Esophagus muscularis mucosa (tissue), 4 donors: Measurements from ENCODE around the gene OGFR. TPM values are rescaled to one million over a fixed set of nuclear protein-coding genes. Genes with fewer than 3 reads are reported as not detected.
"Not testable (repeated sequence)": the region's sequence is repeated elsewhere in the genome, so short reads cannot be mapped to it uniquely, and the experiment has no call there.

Experiments
- DNase-seq: peaks from one replicate; pipeline ENCODE4 v3.0.0-alpha.2; 2017; ENCODE audit errors: extremely low spot score
- H3K27ac ChIP-seq, 4 donors: fragments of 200-600 bp; sonication (generic); replicated peaks in 1 of 4; 1 replicate in 3 of 4; 2 replicates in 1 of 4; pipeline ENCODE4 v1.5.1; 2016 to 2019; ENCODE audit warnings: mild to moderate bottlenecking in 1 of 4
- H3K27me3 ChIP-seq, 4 donors: fragments of 200-600 bp; sonication (generic); one replicate each; pipeline versions ENCODE4 v1.5.1 to v1.6.0; 2016 to 2019
- H3K36me3 ChIP-seq, 4 donors: fragments of 200-600 bp; sonication (generic); one replicate each; pipeline ENCODE4 v1.5.1; 2016 to 2019
- H3K4me1 ChIP-seq, 4 donors: fragments of 200-600 bp; sonication (generic); one replicate each; pipeline ENCODE4 v1.5.1; 2016 to 2019
- H3K4me3 ChIP-seq, 4 donors: fragments of 200-600 bp; sonication (generic); 1 replicate in 2 of 4; 2 replicates in 2 of 4; pipeline ENCODE4 v1.5.1; 2016 to 2019; ENCODE audit warnings: mild to moderate bottlenecking in 4 of 4, moderate library complexity in 1 of 4
- H3K9me3 ChIP-seq, 4 donors: fragments of 200-600 bp; sonication (generic); 1 replicate in 3 of 4; 2 replicates in 1 of 4; pipeline ENCODE4 v1.5.1; 2016 to 2019
- EP300 ChIP-seq: sonication (generic); formaldehyde crosslinking; IDR thresholded peaks from one replicate; pipeline ENCODE4 v1.6.1; 2017; ENCODE audit warnings: antibody characterized with exemption
- POLR2A ChIP-seq: fragments of 450-650 bp; IDR thresholded peaks from one replicate; pipeline ENCODE4 v1.6.1; 2017; ENCODE audit warnings: antibody characterized with exemption, moderate library complexity, mild to moderate bottlenecking, low read depth
- POLR2AphosphoS5 ChIP-seq, 2 donors: sonication (generic); formaldehyde crosslinking; IDR thresholded peaks; one replicate each; pipeline ENCODE4 v1.6.1; 2017; ENCODE audit warnings: antibody characterized with exemption in 2 of 2
- WGBS: methylation state at CpG from one replicate; pipeline ENCODE4 v1.1.5; 2018; 5-methylcytosine and 5-hydroxymethylcytosine counted together
- intact Hi-C: fragments of 100-400 bp; cut with DNase I; formaldehyde crosslinking; loops from one replicate; pipeline ENCODE4 v1.15.1; 2023
- total RNA-seq, 4 donors: library from RNA; depleted of rRNA; stranded (reverse); fragments of >200 nt; gene quantifications; one replicate each; pipeline versions ENCODE4 v1.1.0 to v1.2.1, GENCODE V29; 2016
- TF ChIP-seq, protein P1 (sequence below), 3 experiments: fragments of 200-600 bp in 2 of 3; fragments of 450-650 bp in 1 of 3; sonication (generic) in 2 of 3; IDR thresholded peaks; one replicate each; pipeline ENCODE4 v1.5.1; 2017 to 2019; ENCODE audit warnings: antibody characterized with exemption in 3 of 3, mild to moderate bottlenecking in 2 of 3, moderate library complexity in 1 of 3

OGFR gene
- total RNA-seq, 4 donors from 2014 or later = 46.1 to 84.5 (median 62.7) TPM

DNA sequence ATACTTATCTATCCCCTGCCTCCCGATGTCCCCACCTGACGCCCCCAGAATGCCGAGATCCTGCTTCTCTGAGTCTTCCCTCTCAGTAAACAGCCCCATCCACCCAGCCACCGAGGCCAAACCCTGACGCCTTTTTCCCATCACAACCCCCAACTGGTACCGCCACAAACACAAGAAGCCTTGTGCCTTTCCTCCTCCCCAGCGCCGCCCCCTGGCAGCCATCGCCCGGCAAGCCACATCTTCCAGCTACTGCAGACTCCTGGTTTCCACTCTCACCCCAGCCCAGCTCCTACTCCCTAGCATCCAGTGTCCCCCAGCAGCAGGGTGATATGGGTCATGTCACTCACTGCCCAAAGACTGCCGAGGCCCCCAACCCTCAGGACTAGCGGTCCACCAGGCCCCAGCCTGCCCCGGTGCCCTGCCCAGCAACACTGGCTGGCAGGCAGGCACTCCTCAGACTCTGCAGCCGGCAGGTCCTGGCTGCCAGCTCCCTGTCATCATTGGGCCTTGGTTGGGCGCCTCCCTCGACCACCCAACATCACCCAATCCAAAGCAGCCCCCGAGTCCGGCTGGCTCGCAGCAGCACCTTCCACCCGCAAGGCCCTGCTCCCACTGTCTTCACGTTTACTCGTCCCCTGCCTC lies 45.8 kb downstream of the OGFR start:
- intact Hi-C loops = no loop called here
- H3K27ac ChIP-seq = peak overlapping the region in 1 of 4 donors; percentile 40
- peaks cover 5 to 51% (median 40%) of the 10 kb centered on the region in 4 donors for H3K36me3 ChIP-seq
- no peaks in the 10 kb centered on the region for H3K9me3 ChIP-seq
- no peaks in the 10 kb centered on the region for H3K4me1 ChIP-seq
- DNase-seq = no peak
- H3K4me3 ChIP-seq = no peak overlapping the region
- no peaks in the 10 kb centered on the region for H3K27me3 ChIP-seq
- WGBS = 87% methylated on average over 18 of the region's 22 CpGs
- TF ChIP-seq POLR2AphosphoS5 (IDR thresholded peaks at IDR 0.05) = no peak
- no peak for TF ChIP-seq EP300
- TF ChIP-seq, protein P1, sequence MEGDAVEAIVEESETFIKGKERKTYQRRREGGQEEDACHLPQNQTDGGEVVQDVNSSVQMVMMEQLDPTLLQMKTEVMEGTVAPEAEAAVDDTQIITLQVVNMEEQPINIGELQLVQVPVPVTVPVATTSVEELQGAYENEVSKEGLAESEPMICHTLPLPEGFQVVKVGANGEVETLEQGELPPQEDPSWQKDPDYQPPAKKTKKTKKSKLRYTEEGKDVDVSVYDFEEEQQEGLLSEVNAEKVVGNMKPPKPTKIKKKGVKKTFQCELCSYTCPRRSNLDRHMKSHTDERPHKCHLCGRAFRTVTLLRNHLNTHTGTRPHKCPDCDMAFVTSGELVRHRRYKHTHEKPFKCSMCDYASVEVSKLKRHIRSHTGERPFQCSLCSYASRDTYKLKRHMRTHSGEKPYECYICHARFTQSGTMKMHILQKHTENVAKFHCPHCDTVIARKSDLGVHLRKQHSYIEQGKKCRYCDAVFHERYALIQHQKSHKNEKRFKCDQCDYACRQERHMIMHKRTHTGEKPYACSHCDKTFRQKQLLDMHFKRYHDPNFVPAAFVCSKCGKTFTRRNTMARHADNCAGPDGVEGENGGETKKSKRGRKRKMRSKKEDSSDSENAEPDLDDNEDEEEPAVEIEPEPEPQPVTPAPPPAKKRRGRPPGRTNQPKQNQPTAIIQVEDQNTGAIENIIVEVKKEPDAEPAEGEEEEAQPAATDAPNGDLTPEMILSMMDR (IDR thresholded peaks at IDR 0.05) = no peak
- TF ChIP-seq POLR2A = no peak

DNA sequence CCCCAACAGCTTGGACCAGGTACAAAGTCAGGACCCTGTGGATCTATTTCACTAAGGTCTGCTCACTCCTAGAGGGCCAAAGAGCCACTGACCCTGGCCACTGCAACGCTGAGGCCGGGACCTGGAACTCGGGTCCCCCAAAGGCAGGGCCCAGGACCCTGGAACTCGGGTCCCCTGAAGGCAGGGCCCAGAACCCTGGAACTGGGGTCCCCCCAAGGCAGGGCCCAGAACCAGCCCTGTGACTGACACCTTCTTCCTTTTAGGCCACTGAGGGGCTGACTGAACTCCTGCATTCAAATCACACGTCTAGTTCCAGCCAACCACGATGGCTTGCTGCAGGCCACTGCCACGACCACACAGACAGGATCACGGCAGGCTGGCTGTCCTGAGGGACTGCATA lies 47.6 kb downstream of the OGFR start:
- Histone ChIP-seq H3K4me1 (no peaks in the 10 kb centered on the region), H3K27me3 (no peaks in the 10 kb centered on the region), H3K9me3 (no peaks in the 10 kb centered on the region), H3K27ac (no peak overlapping the region), H3K36me3 (peaks cover 12 to 59% (median 49%) of the 10 kb centered on the region in 4 donors), H3K4me3 (no peak overlapping the region)
- intact Hi-C loops = no loop called here
- TF ChIP-seq, protein P1 (IDR thresholded peaks at IDR 0.05) = no peak
- TF ChIP-seq POLR2A (no peak), POLR2AphosphoS5 (IDR thresholded peaks at IDR 0.05) (no peak), EP300 (no peak)
- WGBS = 92% methylated on average over 8 of the region's 8 CpGs
- DNase-seq = no peak

DNA sequence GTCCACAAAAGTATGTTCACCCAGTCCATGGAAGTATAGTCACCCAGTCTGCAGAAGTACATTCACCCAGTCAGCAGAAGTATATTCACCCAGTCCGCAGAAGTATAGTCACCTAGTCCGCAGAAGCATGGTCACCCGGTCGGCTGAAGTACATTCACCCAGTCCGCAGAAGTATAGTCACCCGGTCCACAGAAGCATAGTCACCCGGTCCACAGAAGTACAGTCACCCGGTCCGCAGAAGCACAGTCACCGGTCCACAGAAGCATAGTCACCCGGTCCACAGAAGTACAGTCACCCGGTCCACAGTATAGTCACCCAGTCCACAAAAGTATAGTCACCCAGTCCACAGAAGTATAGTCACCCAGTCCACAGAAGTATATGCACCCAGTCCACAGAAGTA lies 48.2 kb downstream of the OGFR start:
- H3K36me3 ChIP-seq = peaks cover 13 to 61% (median 53%) of the 10 kb centered on the region in 4 donors
- no peaks in the 10 kb centered on the region for H3K27me3 ChIP-seq
- DNase-seq = no peak
- H3K27ac ChIP-seq = no peak overlapping the region
- no peak for TF ChIP-seq EP300
- TF ChIP-seq POLR2AphosphoS5 (IDR thresholded peaks at IDR 0.05) = no peak
- no peak for TF ChIP-seq POLR2A
- TF ChIP-seq, protein P1 (IDR thresholded peaks at IDR 0.05) = no peak
- no peak overlapping the region for H3K4me3 ChIP-seq
- 92% methylated on average over 12 of the region's 12 CpGs for WGBS
- intact Hi-C loops = no loop called here
- H3K4me1 ChIP-seq = no peaks in the 10 kb centered on the region
- no peaks in the 10 kb centered on the region for H3K9me3 ChIP-seq

DNA sequence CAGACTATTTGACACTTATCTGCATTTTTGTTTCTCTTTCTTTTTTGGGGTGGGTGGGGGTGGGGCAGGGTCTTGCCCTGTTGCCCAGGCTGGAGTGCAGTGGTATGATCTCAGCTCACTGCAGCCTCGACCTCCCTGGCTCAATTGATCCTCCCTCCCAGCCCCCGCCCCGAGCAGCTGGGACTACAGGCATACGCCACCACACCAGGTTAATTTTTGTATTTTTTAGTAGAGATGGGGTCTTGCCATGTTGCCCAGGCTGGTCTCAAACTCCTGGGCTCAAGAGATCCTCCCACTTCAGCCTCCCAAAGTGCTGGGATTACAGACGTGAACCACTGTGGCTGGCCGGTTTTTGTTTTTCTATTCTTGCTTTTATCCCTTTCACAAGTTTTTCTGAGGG lies 48.7 kb downstream of the OGFR start:
- H3K27ac ChIP-seq, intact Hi-C loops, H3K9me3 ChIP-seq, DNase-seq, H3K27me3 ChIP-seq, H3K4me3 ChIP-seq, H3K4me1 ChIP-seq: not testable (repeated sequence)
- whole genome bisulfite sequencing = 95% methylated on average over 6 of the region's 6 CpGs
- H3K36me3 ChIP-seq = peaks cover 13 to 61% (median 53%) of the 10 kb centered on the region in 4 donors

DNA sequence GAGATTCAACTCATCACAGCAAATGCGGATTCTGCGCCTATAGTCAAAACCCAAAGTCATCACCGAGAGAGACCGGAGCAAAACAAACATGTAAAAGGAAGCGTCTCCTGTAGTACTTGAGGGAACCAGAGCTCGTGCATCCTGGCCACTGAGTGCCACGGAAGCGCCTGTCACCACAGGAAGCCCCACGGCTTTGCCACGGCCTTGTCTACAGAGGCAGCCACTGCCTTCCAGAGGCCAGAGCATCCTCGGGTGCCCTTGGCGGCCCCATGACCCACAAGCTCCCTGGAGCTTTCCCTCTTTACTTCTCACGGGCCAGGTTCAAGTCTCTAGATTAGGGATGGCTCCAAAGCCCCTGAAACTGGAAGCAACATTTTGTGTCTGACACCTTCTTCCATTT lies 49.5 kb downstream of the OGFR start:
- no peak for DNase-seq
- no peaks in the 10 kb centered on the region for H3K4me1 ChIP-seq
- no peaks in the 10 kb centered on the region for H3K27me3 ChIP-seq
- no peak for TF ChIP-seq POLR2A
- TF ChIP-seq, protein P1 (IDR thresholded peaks at IDR 0.05) = no peak
- TF ChIP-seq EP300 = no peak
- TF ChIP-seq POLR2AphosphoS5 (IDR thresholded peaks at IDR 0.05) = no peak
- H3K27ac ChIP-seq = no peak overlapping the region
- intact Hi-C loops = no loop called here
- peaks cover 13 to 59% (median 52%) of the 10 kb centered on the region in 4 donors for H3K36me3 ChIP-seq
- no peak overlapping the region for H3K4me3 ChIP-seq
- WGBS = 97% methylated on average over 13 of the region's 13 CpGs
- H3K9me3 ChIP-seq = no peaks in the 10 kb centered on the region
